GM21381 (cell line): ENCODE results near the gene IBA57.
"Not testable (repeated sequence)": the region's sequence is repeated elsewhere in the genome, so short reads cannot be mapped to it uniquely, and the experiment has no call there.

Experiments used
- ATAC-seq: cut with Tn5 transposase; IDR thresholded peaks from one replicate; pipeline ENCODE4 v1.9.1; 2021; ENCODE audit warnings: mild to moderate bottlenecking, moderate library complexity; ENCODE audit not compliant: unreplicated experiment

Gene IBA57

DNA sequence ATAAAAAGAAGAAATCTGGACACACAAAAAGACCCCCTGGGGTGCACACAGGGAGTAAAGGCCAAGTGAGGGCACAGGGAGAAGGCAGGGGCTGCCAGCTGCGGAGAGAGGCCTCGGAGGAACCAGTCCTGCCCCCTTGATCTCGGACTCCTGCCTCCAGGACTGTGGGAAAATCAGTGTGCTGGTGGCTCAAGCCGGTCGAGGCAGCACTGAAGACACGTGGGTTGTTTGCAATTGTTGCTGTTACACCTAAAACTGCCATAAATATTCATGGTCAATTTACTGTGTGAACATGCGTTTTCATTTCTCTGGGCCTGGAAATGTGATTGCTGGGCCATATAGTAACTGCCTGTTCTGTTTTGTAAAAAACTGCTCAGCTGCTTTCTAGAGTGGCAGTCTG is 18.5 kb downstream of the IBA57 start:
- ATAC-seq, result no peak

DNA sequence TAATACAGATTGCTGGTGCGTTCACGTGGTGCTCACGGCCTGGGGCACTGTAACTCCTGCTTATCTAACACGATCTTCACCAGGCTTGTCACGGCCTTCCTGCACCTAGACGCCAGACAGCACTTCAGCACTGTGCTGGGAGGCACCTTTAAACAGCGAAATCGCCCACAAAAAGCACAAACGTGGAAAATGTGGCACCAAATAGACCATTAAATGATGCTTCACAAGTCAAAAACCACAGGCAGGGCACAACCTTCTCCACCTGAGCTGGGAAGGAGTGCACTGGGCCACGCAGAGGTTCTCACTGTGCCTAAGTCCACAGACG is 20.0 kb downstream of the IBA57 start:
- ATAC-seq, result no peak

DNA sequence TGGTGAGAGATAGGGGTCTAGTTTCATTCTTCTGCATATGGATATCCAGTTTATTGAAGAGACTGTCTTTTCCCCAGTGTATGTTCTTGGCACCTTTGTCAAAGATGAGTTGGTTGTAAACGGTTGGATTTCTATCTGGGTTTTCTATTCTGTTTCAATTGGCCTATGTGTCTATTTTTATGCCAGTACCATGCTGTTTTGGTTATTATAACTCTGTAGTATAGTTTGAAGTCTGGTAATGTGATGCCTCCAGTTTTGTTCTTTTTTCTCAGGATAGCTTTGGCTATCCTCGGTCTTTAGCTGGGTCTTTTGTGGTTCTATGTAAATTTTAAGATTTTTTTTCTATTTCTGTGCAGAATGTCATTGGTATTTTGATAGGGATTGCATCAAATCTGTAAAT is 22.6 kb downstream of the IBA57 start:
- not testable (repeated sequence) for ATAC-seq

DNA sequence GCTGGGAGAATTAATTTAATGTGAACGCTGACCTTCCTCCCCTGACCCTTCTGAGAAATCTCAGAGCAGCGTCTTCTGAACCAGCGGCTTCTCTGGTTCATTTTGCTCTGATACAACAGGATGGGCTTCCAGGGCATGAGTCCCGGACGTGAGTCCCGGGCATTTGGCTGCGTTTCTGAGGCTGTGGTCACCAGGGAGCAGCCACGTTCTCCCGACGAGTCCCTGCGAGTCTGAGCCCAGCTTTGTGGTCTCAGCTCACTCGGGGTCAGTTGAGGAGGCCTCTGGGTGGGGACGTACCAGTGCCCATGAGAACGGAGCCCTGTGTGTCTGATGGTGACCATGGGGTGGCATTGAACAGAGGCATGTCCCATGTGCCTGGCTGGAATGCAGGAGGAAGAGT is 24.6 kb downstream of the IBA57 start:
- ATAC-seq, result no peak

DNA sequence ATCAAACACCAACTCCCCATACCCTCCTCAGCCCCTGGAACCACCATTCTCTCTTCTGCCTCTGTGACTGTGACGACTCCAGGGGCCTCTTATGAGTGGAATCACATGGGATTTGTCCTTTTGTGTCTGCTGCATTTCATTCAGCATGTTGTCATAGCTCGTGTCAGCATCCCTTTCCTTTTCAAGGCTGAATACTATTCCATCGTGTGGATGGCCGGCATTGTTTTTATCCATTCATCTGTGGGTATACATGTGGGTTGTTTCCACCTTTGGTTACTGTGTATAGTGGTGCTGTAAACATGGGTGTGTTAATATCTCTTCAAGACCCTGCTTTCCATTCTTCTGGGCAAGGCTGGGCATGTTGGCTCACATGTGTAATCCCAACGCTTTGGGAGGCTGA is 25.2 kb downstream of the IBA57 start:
- ATAC-seq, result no peak

DNA sequence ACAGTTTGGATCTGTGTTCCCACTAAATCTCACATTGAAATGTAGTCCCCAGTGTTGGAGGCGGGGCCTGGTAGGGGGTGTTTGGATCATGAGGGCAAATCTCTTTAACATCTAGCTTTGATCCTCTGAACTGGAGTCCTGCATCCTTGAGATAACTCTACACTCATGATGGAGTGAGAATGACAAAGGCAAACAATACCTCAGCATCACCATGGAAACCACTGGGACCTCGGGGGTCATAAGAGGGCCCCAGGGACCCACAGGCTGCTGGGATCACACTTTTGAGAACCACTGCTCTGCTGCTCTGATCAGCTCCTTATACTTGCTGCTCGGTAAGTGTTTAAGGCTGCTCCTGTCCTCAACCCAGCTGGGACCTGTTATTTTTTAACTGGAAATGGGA is 28.8 kb downstream of the IBA57 start:
- ATAC-seq, result no peak

DNA sequence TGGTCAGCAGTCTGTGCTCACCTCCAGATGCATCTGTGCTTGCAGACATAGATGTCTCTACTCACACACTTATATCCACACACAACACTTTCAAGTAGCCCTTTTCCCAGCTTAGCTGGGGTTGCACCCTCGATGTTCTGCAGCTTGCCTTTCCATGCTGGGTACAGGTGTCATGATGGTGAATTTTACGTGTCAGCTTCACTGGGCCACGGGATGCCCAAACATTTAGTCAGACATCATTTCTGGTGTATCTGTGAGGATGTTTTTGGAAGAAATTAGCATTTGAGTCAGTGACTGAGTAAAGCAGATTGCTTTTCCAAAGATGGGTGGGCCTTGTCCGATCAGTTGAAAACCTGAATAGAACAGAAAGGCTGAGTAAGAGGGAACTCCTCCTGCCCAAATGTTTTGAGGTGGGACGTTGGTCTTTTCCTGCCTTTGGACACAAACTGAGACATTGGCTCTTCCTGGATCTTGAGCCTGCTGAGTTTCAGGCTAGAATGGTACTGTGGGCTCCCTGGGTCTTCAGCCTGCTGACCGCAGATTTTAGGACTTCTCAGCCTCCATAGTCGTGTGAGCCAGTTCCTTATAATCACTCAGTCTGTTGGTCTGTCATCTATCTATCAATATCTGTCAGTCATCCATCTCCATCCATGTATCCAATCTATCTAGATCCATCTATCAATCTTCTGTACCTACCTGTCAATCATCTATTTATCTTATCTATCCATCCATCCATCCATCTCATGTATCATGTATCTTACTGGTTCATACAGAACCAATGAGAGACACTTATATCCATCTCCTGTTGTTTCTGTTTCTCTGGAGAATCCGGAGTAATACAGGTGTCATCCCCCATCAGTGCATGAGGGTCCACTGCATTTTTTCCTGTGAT is 29.6 kb downstream of the IBA57 start:
- ATAC-seq, result no peak

DNA sequence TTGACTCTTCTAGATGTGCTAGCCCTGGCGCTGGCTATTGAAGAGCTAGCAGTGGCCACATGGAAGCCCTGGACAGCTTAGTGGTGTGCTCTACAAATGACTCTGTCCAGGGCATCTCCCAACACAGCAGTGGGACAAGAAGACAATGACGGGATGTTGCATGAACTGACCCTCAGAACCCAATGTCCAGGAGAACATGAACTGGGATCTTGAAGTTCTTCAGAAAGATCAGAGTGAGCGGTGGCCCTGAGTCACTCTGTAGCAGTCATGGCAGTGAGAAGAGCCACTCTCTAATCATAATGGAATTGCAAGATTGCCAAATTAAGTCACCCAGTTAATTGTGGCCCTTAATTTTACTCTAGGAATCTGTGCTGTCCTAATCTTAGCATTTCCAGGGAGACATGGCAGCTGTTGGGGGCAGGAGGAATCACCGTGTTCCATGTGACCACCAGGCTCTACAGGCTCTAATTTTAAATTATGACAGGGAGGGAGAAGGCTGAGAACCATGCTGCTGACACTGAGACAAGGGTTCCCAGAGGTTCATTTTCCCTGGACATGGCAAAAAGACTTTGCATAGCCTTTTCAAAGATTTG is 32.0 kb downstream of the IBA57 start:
- no peak for ATAC-seq

DNA sequence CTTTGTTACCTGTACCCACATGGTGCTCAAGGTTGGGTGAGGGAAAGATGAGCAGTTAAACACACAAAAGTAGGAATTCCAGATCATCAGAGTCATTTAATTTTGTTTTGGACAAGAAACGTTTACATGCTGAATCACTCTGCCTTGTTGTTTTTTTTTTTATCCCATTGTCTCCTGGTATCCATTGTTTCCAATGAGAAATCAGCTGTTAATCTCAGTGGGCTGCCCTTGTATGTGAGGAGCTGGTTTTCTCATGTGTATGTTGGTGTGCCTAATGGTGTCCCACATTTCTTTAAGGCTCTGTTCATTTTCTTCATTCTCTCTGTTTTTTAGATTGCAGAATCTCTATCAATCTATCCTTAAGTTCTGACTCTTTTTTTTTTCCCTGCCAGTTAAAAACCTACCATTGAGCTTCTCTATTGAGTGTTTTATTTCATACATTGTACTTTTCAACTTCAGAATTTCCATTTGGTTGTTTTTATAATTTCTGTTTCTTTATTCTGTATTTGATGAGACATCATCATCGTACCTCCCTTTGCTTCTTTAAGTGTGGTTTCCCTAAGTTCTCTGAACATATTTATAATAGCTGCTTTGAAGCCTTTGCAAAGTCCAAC is 33.5 kb downstream of the IBA57 start:
- ATAC-seq, result no peak

DNA sequence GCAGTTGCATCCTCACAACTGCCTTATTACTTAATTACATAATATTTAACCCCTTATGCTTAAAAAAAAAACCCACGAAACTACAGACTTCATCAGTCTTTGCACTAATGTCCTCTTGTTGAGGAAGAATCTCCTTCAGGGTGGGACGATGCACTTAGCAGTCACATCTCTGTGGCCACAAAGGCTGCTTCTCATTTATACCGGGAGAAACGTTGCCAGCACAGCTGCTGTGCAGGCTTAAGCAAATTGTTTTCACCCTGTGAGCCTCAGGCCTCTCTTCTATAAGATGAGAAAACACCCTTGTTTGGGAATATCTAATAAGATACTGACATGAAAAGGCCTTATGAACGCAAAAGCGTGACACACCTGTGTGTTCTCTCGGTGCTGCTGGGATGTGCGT is 39.4 kb downstream of the IBA57 start:
- ATAC-seq, result no peak

DNA sequence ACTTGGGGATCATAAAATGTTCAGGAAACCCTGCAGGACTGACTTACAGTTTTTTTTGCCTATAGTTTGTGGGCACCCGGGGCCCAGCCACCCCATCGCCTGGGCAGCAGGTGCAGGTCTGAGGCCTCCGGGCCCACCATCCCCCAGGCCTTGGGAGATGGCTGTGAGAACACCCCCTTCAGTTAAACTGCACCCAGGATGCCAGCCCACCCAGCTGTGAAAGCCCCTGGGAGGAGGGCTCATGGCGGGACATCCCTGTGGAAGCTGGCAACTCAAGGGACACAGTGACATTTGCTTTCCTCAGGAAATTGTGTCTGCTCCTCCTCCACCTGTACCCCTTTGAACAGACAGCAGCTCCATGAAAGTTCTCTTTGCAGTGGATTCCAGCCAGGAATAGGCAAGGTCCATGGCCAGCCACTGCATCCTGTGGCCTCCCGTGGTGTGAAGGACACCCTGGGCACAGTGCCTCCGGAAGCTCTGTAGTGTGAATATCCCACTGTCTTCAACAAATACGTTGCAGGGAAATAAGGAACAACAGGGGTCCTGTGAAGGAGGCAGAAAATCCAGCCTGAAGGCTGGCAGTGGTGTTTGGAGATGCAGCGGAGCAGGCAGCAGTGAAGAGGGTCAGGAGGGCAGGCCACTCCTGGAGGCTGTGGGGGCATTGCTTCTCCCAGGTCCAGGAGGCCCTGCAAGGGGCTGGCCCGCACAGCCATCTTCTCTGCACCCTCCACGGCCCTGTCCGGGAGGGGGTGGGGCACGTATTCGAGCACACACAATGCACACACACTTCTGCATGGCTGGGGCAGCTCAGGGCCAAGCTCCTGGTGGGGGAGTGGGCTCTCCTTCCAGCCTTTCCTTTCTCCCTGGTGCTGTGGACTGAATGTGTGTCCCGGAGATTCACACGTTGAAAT is 40.2 kb downstream of the IBA57 start:
- ATAC-seq, result no peak

DNA sequence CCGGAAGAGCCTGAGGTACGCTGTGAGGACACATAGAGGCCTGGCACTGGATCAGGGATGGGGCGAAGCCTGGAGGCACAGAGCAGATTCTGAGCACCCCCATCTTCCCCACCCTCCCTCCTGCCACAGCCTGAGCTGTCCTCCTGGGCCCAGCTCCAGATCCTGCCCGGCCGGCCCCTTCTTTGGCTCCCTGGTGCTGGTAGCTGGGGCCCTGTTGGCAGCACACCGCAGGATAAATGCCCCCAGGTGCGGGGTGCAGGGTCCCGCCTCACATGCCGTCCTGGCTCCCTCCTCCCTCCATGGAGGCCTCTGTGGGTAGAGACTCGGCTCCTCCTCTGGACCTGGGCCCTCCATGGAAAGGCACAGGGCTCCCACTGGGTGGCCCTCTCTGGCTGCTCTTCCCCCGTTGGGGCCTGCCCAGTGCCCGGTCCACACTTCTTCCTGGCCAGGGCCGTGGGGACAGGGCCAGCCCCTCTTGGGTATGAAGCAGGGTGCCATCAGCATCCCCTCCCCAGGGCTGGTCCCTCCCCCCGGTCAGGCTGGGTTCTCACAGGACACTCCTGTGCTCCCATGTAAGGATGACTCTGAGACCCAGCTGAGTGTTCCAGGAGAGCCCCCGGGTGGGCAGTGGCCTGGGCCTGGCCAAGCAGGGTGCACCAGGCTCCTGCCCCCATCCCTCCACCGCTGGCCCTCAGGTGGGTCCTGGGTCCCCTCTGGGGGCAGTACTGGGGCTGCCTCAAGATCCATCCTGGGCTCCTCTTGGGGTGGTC is 41.2 kb downstream of the IBA57 start:
- no peak for ATAC-seq

DNA sequence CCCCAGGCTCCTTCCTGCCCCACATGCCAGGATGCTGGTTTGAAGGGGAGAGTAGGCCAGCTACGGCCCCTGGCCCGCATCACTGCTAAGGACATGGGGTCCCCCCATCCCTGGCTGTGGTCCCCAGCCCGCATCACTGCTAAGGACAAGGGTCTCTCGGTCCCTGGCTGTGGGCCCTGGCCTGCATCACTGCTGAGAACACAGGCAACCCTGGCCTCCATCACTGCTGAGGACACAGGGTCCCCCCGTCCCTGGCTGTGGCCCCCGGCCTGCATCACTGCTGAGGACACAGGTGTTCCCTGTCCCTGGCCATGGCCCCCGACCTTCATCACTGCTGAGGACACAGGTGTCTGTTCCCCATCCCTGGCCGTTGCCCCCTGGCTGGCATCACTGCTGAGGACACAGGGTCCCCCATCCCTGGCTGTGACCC is 41.8 kb downstream of the IBA57 start:
- ATAC-seq, result no peak

DNA sequence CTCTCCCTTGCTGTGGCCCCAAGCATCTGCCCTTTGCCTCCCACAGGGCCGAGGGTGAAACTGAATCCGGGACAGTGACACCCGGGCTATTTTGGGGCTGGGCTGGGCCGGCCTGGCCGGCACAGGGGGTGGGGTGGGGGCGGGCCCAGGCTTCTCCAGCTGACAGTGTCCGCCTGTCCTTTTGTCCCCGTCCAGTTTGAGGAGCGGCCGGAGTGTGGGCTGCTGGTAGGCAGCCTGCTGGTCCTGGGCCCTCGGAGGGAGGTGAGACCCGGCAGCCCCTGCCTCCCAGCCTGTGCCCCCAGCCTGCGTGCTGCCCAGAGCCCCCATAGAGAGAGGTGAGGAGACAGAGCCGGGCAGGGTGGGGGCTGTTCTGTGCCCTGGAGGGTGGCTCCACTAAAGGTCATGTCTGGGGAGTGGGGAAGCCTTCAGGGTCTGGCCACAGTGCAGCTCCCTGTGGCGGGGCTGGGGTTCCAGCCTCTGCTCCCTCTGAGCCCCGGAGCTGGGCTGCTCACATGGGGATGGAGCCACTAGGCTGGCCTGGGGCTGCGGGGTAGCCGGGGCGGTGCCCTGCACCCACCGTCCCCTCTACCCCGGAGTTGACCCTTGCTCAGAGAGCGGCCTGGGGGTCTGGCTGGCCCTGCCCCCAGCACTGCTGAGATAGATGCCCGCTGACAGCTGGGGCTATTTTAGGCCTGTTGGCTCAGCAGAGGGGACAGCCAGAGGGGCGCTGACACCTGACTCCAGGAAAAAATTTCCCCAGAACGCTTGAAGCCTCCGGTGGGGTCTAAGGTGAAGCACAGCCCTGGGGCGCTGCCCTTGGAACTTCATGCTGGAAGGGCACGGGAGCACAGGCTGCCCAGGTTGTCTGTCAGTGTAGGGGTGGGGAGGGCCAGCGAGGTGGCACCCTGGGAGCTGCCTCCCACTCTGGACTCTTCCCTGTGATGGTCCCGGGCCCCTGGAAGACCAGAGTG is 42.5 kb downstream of the IBA57 start, which contains the start of gene OBSCN:
OBSCN (plus strand) TSS at position 194 of the 971 bp plus-strand sequence. CDS start 3,740 bp downstream, outside the sequence.
- no peak for ATAC-seq

DNA sequence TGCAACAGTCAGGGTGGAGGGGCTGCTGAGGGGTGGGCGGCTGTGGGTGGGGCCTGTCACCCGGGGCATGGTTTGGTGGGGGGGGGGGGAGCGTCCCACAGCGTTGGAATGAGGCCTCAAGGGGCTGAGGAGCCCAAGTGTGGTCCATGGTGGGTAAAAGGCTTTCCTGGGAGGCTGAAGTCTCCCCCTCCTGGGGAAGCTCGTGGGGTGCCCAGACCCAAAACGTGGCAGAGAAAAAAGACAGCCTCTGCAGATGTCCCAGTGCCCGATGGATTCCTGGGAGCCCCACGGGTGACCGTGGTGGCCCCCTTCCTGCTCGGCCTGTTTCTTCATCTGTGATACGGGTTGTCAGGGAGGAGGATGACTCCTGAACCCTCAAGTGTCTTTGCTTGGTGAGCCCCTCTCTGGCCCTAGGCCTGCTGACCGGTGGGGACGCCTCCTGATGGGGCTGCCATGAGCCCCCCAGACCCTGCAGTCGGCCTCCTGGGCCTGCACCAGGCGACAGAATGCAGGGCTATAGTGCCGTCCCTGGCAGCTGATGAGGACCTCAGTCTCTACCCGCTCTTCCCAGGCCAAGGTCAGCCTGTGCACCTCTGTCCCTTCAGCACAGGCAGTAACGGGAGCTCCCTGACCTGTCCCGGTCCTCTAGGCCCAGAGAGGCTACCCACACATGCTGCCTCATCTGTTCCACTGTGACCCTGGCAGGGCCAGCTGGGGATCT is 43.4 kb downstream of the IBA57 start:
- ATAC-seq, result no peak

DNA sequence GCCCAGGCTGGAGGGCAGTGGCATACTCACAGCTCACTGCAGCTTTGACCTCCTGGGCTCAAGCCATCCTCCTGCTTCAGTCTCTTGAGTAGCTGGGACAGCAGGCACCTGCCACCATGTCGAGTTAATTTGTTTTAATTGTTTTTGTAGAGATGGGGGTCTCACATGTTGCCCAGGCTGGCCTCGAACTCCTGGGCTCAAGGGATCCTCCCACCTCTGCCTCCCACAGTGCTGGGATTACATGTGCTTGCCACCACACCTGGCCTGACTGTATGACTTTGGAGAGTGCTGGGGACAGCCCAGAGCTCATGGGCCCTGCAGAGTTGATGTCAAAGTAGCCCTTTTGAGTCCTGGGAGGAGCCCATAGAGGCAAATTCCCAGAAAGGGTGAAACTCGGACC is 44.1 kb downstream of the IBA57 start:
- no peak for ATAC-seq

DNA sequence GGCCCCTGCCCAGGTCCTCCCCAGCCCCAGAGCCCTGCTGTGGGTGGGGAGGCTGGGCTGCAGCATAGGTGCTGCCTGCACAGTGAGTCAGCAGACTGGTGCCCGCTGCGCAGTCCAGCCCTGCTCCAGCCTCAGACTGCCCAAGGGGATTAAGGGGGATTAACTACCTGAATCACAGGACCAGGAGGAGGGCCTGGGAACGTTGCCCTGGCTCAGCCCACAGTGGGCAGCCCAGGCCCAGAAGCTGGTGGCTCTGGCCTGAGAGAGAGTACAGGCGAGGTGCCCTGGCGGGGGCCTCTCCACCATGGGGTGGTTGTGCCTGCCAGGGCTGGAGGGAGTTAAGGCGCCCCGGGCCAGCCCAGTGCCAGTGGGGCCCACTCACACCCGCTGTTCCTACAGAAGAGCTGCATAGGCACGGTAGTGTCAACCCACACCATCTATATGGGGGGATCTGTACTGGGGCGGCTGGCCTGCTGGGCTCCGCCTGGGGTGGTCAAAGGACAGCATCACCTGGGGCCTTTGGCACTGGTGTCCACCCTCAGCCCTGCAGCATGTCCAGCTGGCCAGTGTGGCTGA is 44.6 kb downstream of the IBA57 start:
- no peak for ATAC-seq
